Amniotic epithelial cell (primary cell): ENCODE results near the gene CDSN.

ENCODE experiments used
- DNase-seq: peaks from one replicate; pipeline ENCODE4 v3.0.0-alpha.2; 2010; ENCODE audit warnings: low read depth

The CDSN gene

GRCh38 chr6:31145386-31145785 is 25.1 kb upstream of the CDSN start:
- DNase-seq: no peak

GRCh38 chr6:31144970-31145340 is 24.7 kb upstream of the CDSN start:
- no peak for DNase-seq

- no peak for DNase-seq
These were observed 24.2 kb upstream of the CDSN start for GRCh38 chr6:31144296-31144969.

- peak; percentile 87 for DNase-seq
These were observed 22.9 kb upstream of the CDSN start for GRCh38 chr6:31143148-31143547.

- no peak for DNase-seq
These were observed 22.1 kb upstream of the CDSN start for GRCh38 chr6:31142361-31142761.

GRCh38 chr6:31140643-31141042 is 20.4 kb upstream of the CDSN start:
- no peak for DNase-seq

- peak; percentile 19 for DNase-seq
These were observed 19.4 kb upstream of the CDSN start for GRCh38 chr6:31139599-31139998.

- DNase-seq: no peak
These were observed 18.7 kb upstream of the CDSN start, which contains the start of gene PSORS1C2 for GRCh38 chr6:31138982-31139381. TSS of gene PSORS1C2 (minus strand) at chr6:31139066. CDS start at chr6:31139026, 40 bp downstream.

- no peak for DNase-seq
These were observed 15.5 kb upstream of the CDSN start for GRCh38 chr6:31135710-31136109.

- no peak for DNase-seq
These were observed 12.6 kb upstream of the CDSN start for GRCh38 chr6:31132806-31133205.

- no peak for DNase-seq
These were observed 11.3 kb upstream of the CDSN start for GRCh38 chr6:31131595-31131994.

GRCh38 chr6:31130751-31131150 is 10.5 kb upstream of the CDSN start:
- no peak for DNase-seq

- DNase-seq: no peak
These were observed 8.9 kb upstream of the CDSN start for GRCh38 chr6:31129130-31129529.

GRCh38 chr6:31128093-31128676 is 7.9 kb upstream of the CDSN start:
- peak; percentile 24 for DNase-seq

GRCh38 chr6:31126396-31127175 is 6.3 kb upstream of the CDSN start:
- DNase-seq: no peak

GRCh38 chr6:31125586-31126363 is 5.5 kb upstream of the CDSN start:
- DNase-seq: peak; percentile 42

- peak; percentile 66 for DNase-seq
These were observed 4.9 kb upstream of the CDSN start for GRCh38 chr6:31125162-31125561.

- DNase-seq: peak; percentile 92
These were observed 2.8 kb upstream of the CDSN start for GRCh38 chr6:31122791-31123706.

- no peak for DNase-seq
These were observed 1.0 kb upstream of the CDSN start for GRCh38 chr6:31121131-31121790.

- no peak for DNase-seq
These were observed 2.1 kb downstream of the CDSN start for GRCh38 chr6:31118178-31118577.
